Spleen (tissue), 11 donors: Measurements from ENCODE around the gene SPDYE4. TPM values are rescaled to one million over a fixed set of nuclear protein-coding genes. Genes with fewer than 3 reads are reported as not detected.

ENCODE experiments used
- DNase-seq: peaks from one replicate; pipeline ENCODE4 v3.0.0-alpha.2; 2020
- H3K27ac ChIP-seq, 8 donors: fragments of 200-600 bp; sonication (generic) in 7 of 8; 1 replicate in 4 of 8; 2 replicates in 4 of 8; pipeline versions ENCODE4 v1.5.0 to v1.8.0; 2016 to 2021; ENCODE audit warnings: inconsistent platforms in 4 of 8, mild to moderate bottlenecking in 4 of 8, moderate library complexity in 1 of 8
- H3K27me3 ChIP-seq, 7 donors: fragments of 200-600 bp; sonication (generic) in 6 of 7; replicated peaks in 1 of 7; 1 replicate in 4 of 7; 2 replicates in 3 of 7; pipeline versions ENCODE4 v1.5.0 to v1.8.0; 2016 to 2021; ENCODE audit warnings: inconsistent platforms in 3 of 7, mild to moderate bottlenecking in 1 of 7
- H3K36me3 ChIP-seq, 6 donors: fragments of 200-600 bp; sonication (generic) in 5 of 6; 1 replicate in 4 of 6; 2 replicates in 2 of 6; pipeline versions ENCODE4 v1.5.0 to v1.8.0; 2016 to 2021; ENCODE audit warnings: inconsistent platforms in 2 of 6
- H3K4me1 ChIP-seq, 6 donors: fragments of 200-600 bp; sonication (generic) in 5 of 6; 1 replicate in 3 of 6; 2 replicates in 3 of 6; pipeline versions ENCODE4 v1.5.0 to v1.8.0; 2016 to 2021; ENCODE audit warnings: inconsistent platforms in 3 of 6
- H3K4me3 ChIP-seq, 8 donors: fragments of 200-600 bp; sonication (generic) in 7 of 8; 1 replicate in 4 of 8; 2 replicates in 4 of 8; pipeline versions ENCODE4 v1.5.0 to v1.8.0; 2016 to 2021; ENCODE audit warnings: inconsistent platforms in 4 of 8, mild to moderate bottlenecking in 4 of 8, moderate library complexity in 2 of 8
- H3K9me3 ChIP-seq, 8 donors: fragments of 200-600 bp; sonication (generic) in 7 of 8; 1 replicate in 4 of 8; 2 replicates in 4 of 8; pipeline versions ENCODE4 v1.5.0 to v1.8.0; 2016 to 2021; ENCODE audit warnings: inconsistent platforms in 4 of 8
- CTCF ChIP-seq, 11 experiments: fragments of 200-600 bp in 7 of 11; fragments of 450-650 bp in 4 of 11; sonication (generic) in 4 of 11; IDR thresholded peaks in 8 of 11; conservative IDR thresholded peaks in 3 of 11; 1 replicate in 7 of 11; 2 replicates in 4 of 11; pipeline versions ENCODE4 v1.4.0 to v1.8.0; 2016 to 2021; ENCODE audit warnings: antibody characterized with exemption in 11 of 11, inconsistent platforms in 4 of 11, mild to moderate bottlenecking in 1 of 11
- POLR2A ChIP-seq, 3 donors: fragments of 450-650 bp; IDR thresholded peaks; one replicate each; pipeline ENCODE4 v1.5.1; 2017; ENCODE audit warnings: antibody characterized with exemption in 3 of 3, mild to moderate bottlenecking in 1 of 3
- POLR2AphosphoS5 ChIP-seq, 3 donors: sonication (generic); formaldehyde crosslinking; IDR thresholded peaks; one replicate each; pipeline ENCODE4 v1.5.1; 2017; ENCODE audit warnings: antibody characterized with exemption in 3 of 3
- WGBS, 5 donors: extraction: QIAGEN DNeasy Blood & Tissue Kit in 3 of 5; methylation state at CpG; one replicate each; pipeline versions ENCODE4 v1.1.5 to v1.1.7; 2013 to 2018; 5-methylcytosine and 5-hydroxymethylcytosine counted together
- intact Hi-C: fragments of 100-400 bp; cut with DNase I; formaldehyde crosslinking; loops from one replicate; pipeline ENCODE4 v1.15.0; 2023; ENCODE audit warnings: low total_unique reads
- polyA plus RNA-seq, 3 donors: library from polyadenylated mRNA; stranded (reverse); fragments of 200-250 nt; gene quantifications; one replicate each; pipeline ENCODE4 v1.2.1, GENCODE V29; 2013
- total RNA-seq, 7 donors: library from RNA; depleted of rRNA in 3 of 7; stranded (reverse); fragments of >200 nt in 3 of 7; fragmentation: NEBNext Ultra II Directional in 4 of 7; extraction: Animal tissue kit (Norgen Biotek cat#: 25700) in 4 of 7; gene quantifications; one replicate each; pipeline versions ENCODE4 v1.1.0 to v1.2.1, GENCODE V29; 2016 to 2021
- donor health status: healthy with polysubstance abuse.
- donor health status: DM: no; HTN: no; CAD: no; lungs with moderate emphysema.
- donor health status: DM: no; HTN: no; CAD: no.
- donor health status: Bipolar disorder and iron deficiency.
- donor health status: healthy.
- donor health status: DM: no; HTN: no; CAD: no.
- donor health status: DM: yes; HTN: yes; CAD: no.

Gene SPDYE4
- total and polyA plus RNA-seq, 10 donors, result not detected

GRCh38 chr17:8708025-8708461 is 50.3 kb downstream of the SPDYE4 start:
- DNase-seq, result no peak
- Histone ChIP-seq H3K4me3 (no peak overlapping the region), H3K27ac (peak overlapping the region in 3 of 8 donors; percentile 24 to 59 (median 32)), H3K36me3 (no peaks in the 10 kb centered on the region), H3K4me1 (peaks cover 0 to 13% (median 2%) of the 10 kb centered on the region in 6 donors), H3K9me3 (peaks cover 0 to 8% (median 4%) of the 10 kb centered on the region in 8 donors), H3K27me3 (peaks cover 0 to 82% (median 23%) of the 10 kb centered on the region in 7 donors)
- intact Hi-C loops, result no loop called here
- TF ChIP-seq POLR2AphosphoS5 (IDR thresholded peaks at IDR 0.05) (no peak), POLR2A (IDR thresholded peaks at IDR 0.05) (no peak)
- WGBS, 5 donors, result 22 to 37% (median 26%) methylated on average over 5 of the region's 5 CpGs

GRCh38 chr17:8707332-8708024 is 50.9 kb downstream of the SPDYE4 start:
- Histone ChIP-seq H3K9me3 (peaks cover 0 to 9% (median 5%) of the 10 kb centered on the region in 8 donors), H3K4me3 (no peak overlapping the region), H3K27me3 (peaks cover 0 to 81% (median 21%) of the 10 kb centered on the region in 7 donors), H3K27ac (peak overlapping the region in 3 of 8 donors; percentile 24 to 59 (median 32)), H3K4me1 (peaks cover 0 to 13% (median 2%) of the 10 kb centered on the region in 6 donors), H3K36me3 (no peaks in the 10 kb centered on the region)
- intact Hi-C loops, result no loop called here
- DNase-seq, result no peak
- TF ChIP-seq CTCF (IDR thresholded peaks at IDR 0.05 in 8 of 11, conservative IDR thresholded peaks at IDR 0.05 in 3 of 11) (no peak), POLR2A (IDR thresholded peaks at IDR 0.05) (no peak), POLR2AphosphoS5 (IDR thresholded peaks at IDR 0.05) (no peak)
- WGBS, 5 donors, result 62 to 75% (median 68%) methylated on average over 11 of the region's 11 CpGs

- peaks cover 0 to 11% (median 5%) of the 10 kb centered on the region in 8 donors for H3K9me3 ChIP-seq
- no peak for TF ChIP-seq POLR2A (IDR thresholded peaks at IDR 0.05)
- no peak for TF ChIP-seq POLR2AphosphoS5 (IDR thresholded peaks at IDR 0.05)
- TF ChIP-seq CTCF (IDR thresholded peaks at IDR 0.05 in 8 of 11, conservative IDR thresholded peaks at IDR 0.05 in 3 of 11), result no peak
- H3K27ac ChIP-seq, result no peak overlapping the region
- peaks cover 0 to 13% (median 2%) of the 10 kb centered on the region in 6 donors for H3K4me1 ChIP-seq
- H3K4me3 ChIP-seq, result no peak overlapping the region
- 83 to 96% (median 89%) methylated on average over 5 of the region's 5 CpGs for WGBS, 5 donors
- peaks cover 0 to 74% (median 21%) of the 10 kb centered on the region in 7 donors for H3K27me3 ChIP-seq
- DNase-seq, result no peak
- H3K36me3 ChIP-seq, result no peaks in the 10 kb centered on the region
- intact Hi-C loops, result no loop called here
Observed at GRCh38 chr17:8706431-8706830, 51.9 kb downstream of the SPDYE4 start.

GRCh38 chr17:8705427-8705826 is 52.9 kb downstream of the SPDYE4 start:
- H3K4me1 ChIP-seq, result peaks cover 0 to 13% (median 2%) of the 10 kb centered on the region in 6 donors

More at GRCh38 chr17:8705427-8705826, 52.9 kb downstream of the SPDYE4 start:
- Histone ChIP-seq H3K27me3 (peaks cover 0 to 74% (median 21%) of the 10 kb centered on the region in 7 donors), H3K36me3 (no peaks in the 10 kb centered on the region), H3K27ac (no peak overlapping the region), H3K4me3 (no peak overlapping the region), H3K9me3 (peaks cover 0 to 17% (median 5%) of the 10 kb centered on the region in 8 donors)
- no peak for DNase-seq
- 86 to 92% (median 90%) methylated on average over 5 of the region's 5 CpGs for WGBS, 5 donors
- TF ChIP-seq POLR2A (IDR thresholded peaks at IDR 0.05) (no peak), POLR2AphosphoS5 (IDR thresholded peaks at IDR 0.05) (no peak), CTCF (IDR thresholded peaks at IDR 0.05 in 8 of 11, conservative IDR thresholded peaks at IDR 0.05 in 3 of 11) (no peak)
- intact Hi-C loops, result no loop called here
